NB4 (cell line): ENCODE data around the gene LRRIQ1.

Experiments
- DNase-seq: peaks from one replicate; pipeline ENCODE4 v3.0.0; 2010; ENCODE audit warnings: low read depth
- H3K4me3 ChIP-seq: one replicate; pipeline ENCODE4 v1.5.1; 2011; ENCODE audit warnings: mild to moderate bottlenecking, low read depth, low read length, moderate library complexity
- CTCF ChIP-seq: IDR thresholded peaks from one replicate; pipeline ENCODE4 v1.5.1; 2012; ENCODE audit warnings: low read depth, low read length
- MAX ChIP-seq: IDR thresholded peaks from 2 replicates; pipeline ENCODE4 v1.6.1; 2011; ENCODE audit warnings: low read depth, low read length
- MYC ChIP-seq: IDR thresholded peaks from 2 replicates; pipeline ENCODE4 v1.6.1; 2011; ENCODE audit warnings: low read depth, low read length
- POLR2A ChIP-seq: IDR thresholded peaks from 2 replicates; pipeline ENCODE4 v1.6.1; 2011; ENCODE audit warnings: mild to moderate bottlenecking; ENCODE audit not compliant: insufficient read length; ENCODE audit errors: extremely low read depth

Gene LRRIQ1

GRCh38 chr12:85036234-85036707 lies at the start of gene LRRIQ1, which contains the start of gene TSPAN19:
LRRIQ1 (plus strand) TSS chr12:85036351; CDS start chr12:85038177, 1,826 bp downstream.
TSPAN19 (minus strand) TSS chr12:85036277; CDS start chr12:85029946, 6,331 bp downstream.
- TF ChIP-seq CTCF = no peak
- no peak for TF ChIP-seq MYC
- no peak for TF ChIP-seq POLR2A
- no peak for TF ChIP-seq MAX
- no peak within 1 kb of the TSS for H3K4me3 ChIP-seq
- no peak for DNase-seq

GRCh38 chr12:84986586-84986985 lies 49.6 kb upstream of the LRRIQ1 start:
- TF ChIP-seq CTCF = no peak
- no peak for TF ChIP-seq MAX
- no peak for TF ChIP-seq POLR2A
- TF ChIP-seq MYC = no peak
- no peak overlapping the region for H3K4me3 ChIP-seq
- no peak for DNase-seq

GRCh38 chr12:84994426-84994825 lies 41.7 kb upstream of the LRRIQ1 start:
- DNase-seq = no peak
- TF ChIP-seq MAX (no peak), MYC (no peak), POLR2A (no peak), CTCF (no peak)
- H3K4me3 ChIP-seq = no peak overlapping the region

GRCh38 chr12:84995641-84996040 lies 40.5 kb upstream of the LRRIQ1 start:
- no peak for DNase-seq
- H3K4me3 ChIP-seq = no peak overlapping the region
- TF ChIP-seq POLR2A (no peak), CTCF (no peak), MAX (no peak), MYC (no peak)

GRCh38 chr12:84996759-84997158 lies 39.4 kb upstream of the LRRIQ1 start:
- no peak overlapping the region for H3K4me3 ChIP-seq
- TF ChIP-seq MYC (no peak), POLR2A (no peak), MAX (no peak), CTCF (no peak)

More at GRCh38 chr12:84996759-84997158, 39.4 kb upstream of the LRRIQ1 start:
- no peak for DNase-seq
